ENCODE measurements around the gene CCDC102A. TPM values are rescaled to one million over a fixed set of nuclear protein-coding genes. Genes with fewer than 3 reads are reported as not detected.
"Not testable (repeated sequence)": the region's sequence is repeated elsewhere in the genome, so short reads cannot be mapped to it uniquely, and the experiment has no call there.

Gene CCDC102A
- total and polyA plus RNA-seq, 5 experiments from 2014 or later = 7.0 to 17.0 (median 9.2) TPM

- no peak for ATAC-seq
- Mint-ChIP-seq H3K4me1 (peaks cover 22 to 24% (median 22%) of the 10 kb centered on the region in 4 donors), H3K4me3 (no peak overlapping the region), H3K27me3 (no peaks in the 10 kb centered on the region), H3K36me3 (peaks cover 3 to 24% (median 6%) of the 10 kb centered on the region in 3 donors), H3K27ac (peak overlapping the region in 1 of 10 donors; percentile 59), H3K9me3 (peaks cover 0 to 15% (median 0%) of the 10 kb centered on the region in 9 donors)
- POLR2A ChIA-PET = interaction anchor here (0.7 kb wide), 1 partner anchor 156 kb away, joined by 5 read pairs; no protein-coding TSS in a partner anchor
- no peak for DNase-seq
These were observed 36.8 kb upstream of the CCDC102A start for GRCh38 chr16:57572978-57573728.

- DNase-seq (no peak), ATAC-seq (no peak)
- Mint-ChIP-seq H3K4me1 (peaks cover 1 to 5% (median 2%) of the 10 kb centered on the region in 4 donors), H3K36me3 (peaks cover 3 to 33% (median 6%) of the 10 kb centered on the region in 3 donors), H3K27ac (no peak overlapping the region), H3K27me3 (no peaks in the 10 kb centered on the region), H3K9me3 (peaks cover 0 to 15% (median 0%) of the 10 kb centered on the region in 9 donors), H3K4me3 (no peak overlapping the region)
- POLR2A ChIA-PET = no interaction called here
These were observed 34.7 kb upstream of the CCDC102A start for GRCh38 chr16:57571098-57571497.

GRCh38 chr16:57570301-57571070 lies 34.1 kb upstream of the CCDC102A start:
- Mint-ChIP-seq H3K36me3 (peaks cover 3 to 33% (median 6%) of the 10 kb centered on the region in 3 donors), H3K4me3 (no peak overlapping the region), H3K27me3 (no peaks in the 10 kb centered on the region), H3K27ac (peak overlapping the region in 1 of 10 donors; percentile 89), H3K9me3 (peaks cover 0 to 15% (median 0%) of the 10 kb centered on the region in 9 donors), H3K4me1 (peaks cover 0 to 4% (median 1%) of the 10 kb centered on the region in 4 donors)
- POLR2A ChIA-PET = no interaction called here
- ATAC-seq = no peak
- DNase-seq = no peak

- peaks cover 0 to 6% (median 1%) of the 10 kb centered on the region in 4 donors for H3K4me1 Mint-ChIP-seq
- peaks cover 3 to 38% (median 6%) of the 10 kb centered on the region in 3 donors for H3K36me3 Mint-ChIP-seq
- no peak for DNase-seq
- H3K9me3 Mint-ChIP-seq = peaks cover 0 to 15% (median 0%) of the 10 kb centered on the region in 9 donors
- no peaks in the 10 kb centered on the region for H3K27me3 Mint-ChIP-seq
- H3K4me3 Mint-ChIP-seq = peak overlapping the region in 1 of 10 donors; percentile 14
- no peak for ATAC-seq
- POLR2A ChIA-PET = no interaction called here
- peak overlapping the region in 4 of 10 donors; percentile 15 to 89 (median 56) for H3K27ac Mint-ChIP-seq
These were observed 33.1 kb upstream of the CCDC102A start for GRCh38 chr16:57569306-57569946.

- DNase-seq, H3K4me3 Mint-ChIP-seq, ATAC-seq, H3K27me3 Mint-ChIP-seq, H3K4me1 Mint-ChIP-seq, POLR2A ChIA-PET: not testable (repeated sequence)
- peak overlapping the region in 1 of 10 donors; percentile 74 for H3K27ac Mint-ChIP-seq
- peaks cover 3 to 39% (median 6%) of the 10 kb centered on the region in 3 donors for H3K36me3 Mint-ChIP-seq
- H3K9me3 Mint-ChIP-seq = peaks cover 0 to 15% (median 0%) of the 10 kb centered on the region in 9 donors
These were observed 32.4 kb upstream of the CCDC102A start for GRCh38 chr16:57568772-57569171.

- ATAC-seq (no peak), DNase-seq (no peak)
- H3K4me1 Mint-ChIP-seq = peaks cover 0 to 6% (median 1%) of the 10 kb centered on the region in 4 donors
- peaks cover 3 to 42% (median 6%) of the 10 kb centered on the region in 3 donors for H3K36me3 Mint-ChIP-seq
- H3K27ac Mint-ChIP-seq = peak overlapping the region in 6 of 10 donors; percentile 9 to 83 (median 40)
- H3K9me3 Mint-ChIP-seq = peaks cover 0 to 15% (median 0%) of the 10 kb centered on the region in 9 donors
- H3K27me3 Mint-ChIP-seq = no peaks in the 10 kb centered on the region
- POLR2A ChIA-PET = no interaction called here
- H3K4me3 Mint-ChIP-seq = no peak overlapping the region
These were observed 31.9 kb upstream of the CCDC102A start for GRCh38 chr16:57568173-57568678.

GRCh38 chr16:57567691-57568090 lies 31.3 kb upstream of the CCDC102A start:
- H3K36me3 Mint-ChIP-seq = peaks cover 3 to 40% (median 6%) of the 10 kb centered on the region in 3 donors

GRCh38 chr16:57566436-57566835 lies 30.1 kb upstream of the CCDC102A start:
- no peaks in the 10 kb centered on the region for H3K27me3 Mint-ChIP-seq
- DNase-seq (no peak), ATAC-seq (no peak)
- no peak overlapping the region for H3K4me3 Mint-ChIP-seq
- POLR2A ChIA-PET = no interaction called here
- peak overlapping the region in 1 of 10 donors; percentile 20 for H3K27ac Mint-ChIP-seq
- H3K9me3 Mint-ChIP-seq = peaks cover 0 to 19% (median under 1%) of the 10 kb centered on the region in 9 donors
- H3K36me3 Mint-ChIP-seq = peaks cover 6 to 41% (median 7%) of the 10 kb centered on the region in 3 donors
- peaks cover 0 to 7% (median 1%) of the 10 kb centered on the region in 4 donors for H3K4me1 Mint-ChIP-seq

More at GRCh38 chr16:57567691-57568090, 31.3 kb upstream of the CCDC102A start:
- Mint-ChIP-seq H3K4me1 (peaks cover 0 to 6% (median 1%) of the 10 kb centered on the region in 4 donors), H3K27me3 (no peaks in the 10 kb centered on the region), H3K9me3 (peaks cover 0 to 15% (median 0%) of the 10 kb centered on the region in 9 donors), H3K27ac (peak overlapping the region in 4 of 10 donors; percentile 9 to 83 (median 56)), H3K4me3 (peak overlapping the region in 1 of 10 donors; percentile 6)
- POLR2A ChIA-PET = no interaction called here
- ATAC-seq = no peak
- no peak for DNase-seq

GRCh38 chr16:57565461-57565860 lies 29.1 kb upstream of the CCDC102A start:
- ATAC-seq = no peak
- H3K9me3 Mint-ChIP-seq = peaks cover 0 to 26% (median 6%) of the 10 kb centered on the region in 9 donors
- peak overlapping the region in 2 of 10 donors; percentile 58 to 84 for H3K27ac Mint-ChIP-seq
- peaks cover 0 to 12% (median 1%) of the 10 kb centered on the region in 4 donors for H3K4me1 Mint-ChIP-seq
- no peaks in the 10 kb centered on the region for H3K27me3 Mint-ChIP-seq
- POLR2A ChIA-PET = no interaction called here
- H3K36me3 Mint-ChIP-seq = peaks cover 11 to 45% (median 14%) of the 10 kb centered on the region in 3 donors
- H3K4me3 Mint-ChIP-seq = no peak overlapping the region
- DNase-seq = no peak

- Mint-ChIP-seq H3K4me3 (no peak overlapping the region), H3K36me3 (peaks cover 15 to 38% (median 18%) of the 10 kb centered on the region in 3 donors), H3K9me3 (peaks cover 0 to 27% (median 6%) of the 10 kb centered on the region in 9 donors), H3K27me3 (no peaks in the 10 kb centered on the region), H3K4me1 (peaks cover 0 to 13% (median under 1%) of the 10 kb centered on the region in 4 donors), H3K27ac (peak overlapping the region in 1 of 10 donors; percentile 30)
- no peak for ATAC-seq
- POLR2A ChIA-PET = no interaction called here
- no peak for DNase-seq
These were observed 28.4 kb upstream of the CCDC102A start for GRCh38 chr16:57564571-57565270.

GRCh38 chr16:57563761-57564160 lies 27.4 kb upstream of the CCDC102A start:
- DNase-seq (no peak), ATAC-seq (no peak)
- POLR2A ChIA-PET = no interaction called here
- Mint-ChIP-seq H3K36me3 (peaks cover 12 to 29% (median 13%) of the 10 kb centered on the region in 3 donors), H3K27me3 (no peaks in the 10 kb centered on the region), H3K9me3 (peaks cover 0 to 20% (median 6%) of the 10 kb centered on the region in 9 donors), H3K4me3 (no peak overlapping the region), H3K27ac (no peak overlapping the region), H3K4me1 (peaks cover 0 to 10% (median 0%) of the 10 kb centered on the region in 4 donors)

- peaks cover 12 to 25% (median 13%) of the 10 kb centered on the region in 3 donors for H3K36me3 Mint-ChIP-seq
- POLR2A ChIA-PET = no interaction called here
- H3K4me3 Mint-ChIP-seq = no peak overlapping the region
- ATAC-seq (no peak), DNase-seq (no peak)
- H3K9me3 Mint-ChIP-seq = peaks cover 0 to 20% (median 6%) of the 10 kb centered on the region in 9 donors
- H3K27ac Mint-ChIP-seq = no peak overlapping the region
- no peaks in the 10 kb centered on the region for H3K27me3 Mint-ChIP-seq
- peaks cover 0 to 11% (median under 1%) of the 10 kb centered on the region in 4 donors for H3K4me1 Mint-ChIP-seq
These were observed 27.0 kb upstream of the CCDC102A start for GRCh38 chr16:57563487-57563750.

All from naive thymus-derived CD8-positive, alpha-beta T cell (primary cell).